GM12891 (cell line): ENCODE measurements around the gene ITSN1.
"Not testable (repeated sequence)": the region's sequence is repeated elsewhere in the genome, so short reads cannot be mapped to it uniquely, and the experiment has no call there.

Experiments used
- DNase-seq: peaks from one replicate; pipeline ENCODE4 v3.0.0; 2011; ENCODE audit warnings: low spot score; ENCODE audit not compliant: insufficient read length
- FAIRE-seq: peaks from 2 replicates; lab custom pipeline; 2011; peaks lifted over from hg19 to GRCh38; lab: Jason Lieb, UNC
- PAX5 ChIP-seq: IDR thresholded peaks from 2 replicates; pipeline ENCODE4 v1.6.1; 2011; ENCODE audit warnings: low read length, moderate library complexity, mild to moderate bottlenecking; ENCODE audit not compliant: insufficient read depth, severe bottlenecking
- POLR2A ChIP-seq: IDR thresholded peaks from 2 replicates; pipeline ENCODE4 v1.6.1; 2011; ENCODE audit warnings: low read depth, low read length, control low read depth
- POLR2AphosphoS5 ChIP-seq: IDR thresholded peaks from 2 replicates; pipeline ENCODE4 v1.6.1; 2011; ENCODE audit warnings: low read depth, low read length, control low read depth
- POU2F2 ChIP-seq: IDR thresholded peaks from 2 replicates; pipeline ENCODE4 v1.6.1; 2011; ENCODE audit warnings: low read depth, mild to moderate bottlenecking, control low read depth, low read length, moderate library complexity
- SPI1 ChIP-seq: IDR thresholded peaks from 2 replicates; pipeline ENCODE4 v1.6.1; 2011; ENCODE audit warnings: low read depth, low read length, control low read depth
- TAF1 ChIP-seq: IDR thresholded peaks from 2 replicates; pipeline ENCODE4 v1.6.1; 2011; ENCODE audit warnings: low read depth, low read length, control low read depth

ITSN1 gene

GRCh38 chr21:33712022-33712803 is 69.9 kb downstream of the ITSN1 start:
- TF ChIP-seq POLR2AphosphoS5 (no peak), POU2F2 (no peak), SPI1 (no peak), TAF1 (no peak), PAX5 (no peak), POLR2A (no peak)
- no peak for DNase-seq
- FAIRE-seq: no peak

- no peak for TF ChIP-seq POU2F2
- TF ChIP-seq PAX5: no peak
- TF ChIP-seq POLR2A: no peak
- TF ChIP-seq TAF1: no peak
- no peak for TF ChIP-seq SPI1
- DNase-seq (no peak), FAIRE-seq (no peak)
Measured at GRCh38 chr21:33721081-33721480, 78.8 kb downstream of the ITSN1 start.

- DNase-seq, FAIRE-seq: not testable (repeated sequence)
Measured at GRCh38 chr21:33729139-33729538, 86.8 kb downstream of the ITSN1 start.

GRCh38 chr21:33729641-33730040 is 87.3 kb downstream of the ITSN1 start:
- TF ChIP-seq TAF1 (no peak), PAX5 (no peak), POU2F2 (no peak), POLR2A (no peak), POLR2AphosphoS5 (no peak), SPI1 (no peak)
- DNase-seq (no peak), FAIRE-seq (no peak)

- TF ChIP-seq POLR2A: no peak
- TF ChIP-seq SPI1: no peak
- no peak for TF ChIP-seq POU2F2
- no peak for TF ChIP-seq POLR2AphosphoS5
- no peak for TF ChIP-seq TAF1
- TF ChIP-seq PAX5: no peak
- FAIRE-seq (no peak), DNase-seq (no peak)
Measured at GRCh38 chr21:33731447-33731846, 89.1 kb downstream of the ITSN1 start.

- TF ChIP-seq PAX5 (no peak), TAF1 (no peak), POLR2AphosphoS5 (no peak), SPI1 (no peak), POU2F2 (no peak), POLR2A (no peak)
- no peak for FAIRE-seq
- no peak for DNase-seq
Measured at GRCh38 chr21:33732038-33732437, 89.7 kb downstream of the ITSN1 start.

GRCh38 chr21:33733601-33734000 is 91.3 kb downstream of the ITSN1 start:
- no peak for DNase-seq
- FAIRE-seq: no peak
- TF ChIP-seq POLR2AphosphoS5 (no peak), PAX5 (no peak), POLR2A (no peak), TAF1 (no peak), SPI1 (no peak), POU2F2 (no peak)

GRCh38 chr21:33734291-33734690 is 92.0 kb downstream of the ITSN1 start:
- no peak for FAIRE-seq
- no peak for TF ChIP-seq POLR2AphosphoS5
- TF ChIP-seq POLR2A: no peak
- no peak for TF ChIP-seq SPI1
- no peak for TF ChIP-seq POU2F2
- no peak for TF ChIP-seq TAF1
- TF ChIP-seq PAX5: no peak
- no peak for DNase-seq

GRCh38 chr21:33734818-33735217 is 92.5 kb downstream of the ITSN1 start:
- FAIRE-seq (no peak), DNase-seq (no peak)
- TF ChIP-seq POLR2AphosphoS5: no peak
- no peak for TF ChIP-seq POLR2A
- TF ChIP-seq POU2F2: no peak
- TF ChIP-seq SPI1: no peak
- TF ChIP-seq PAX5: no peak
- no peak for TF ChIP-seq TAF1

GRCh38 chr21:33736569-33736968 is 94.3 kb downstream of the ITSN1 start:
- FAIRE-seq: no peak
- TF ChIP-seq SPI1 (no peak), TAF1 (no peak), POLR2AphosphoS5 (no peak), PAX5 (no peak), POLR2A (no peak), POU2F2 (no peak)
- DNase-seq: no peak
